Occipital lobe (tissue), 2 donors: Measurements from ENCODE around the gene ADRA2C. TPM values are rescaled to one million over a fixed set of nuclear protein-coding genes. Genes with fewer than 3 reads are reported as not detected.

Experiments
- DNase-seq: peaks from one replicate; lab custom pipeline; 2025; lab: John Stamatoyannopoulos, UW
- total RNA-seq: library from RNA; depleted of rRNA; stranded (reverse); fragments of >200 nt; gene quantifications from one replicate; pipeline ENCODE4 v1.2.3, GENCODE V29; 2014

The ADRA2C gene
- total RNA-seq: 2.2 TPM

DNA sequence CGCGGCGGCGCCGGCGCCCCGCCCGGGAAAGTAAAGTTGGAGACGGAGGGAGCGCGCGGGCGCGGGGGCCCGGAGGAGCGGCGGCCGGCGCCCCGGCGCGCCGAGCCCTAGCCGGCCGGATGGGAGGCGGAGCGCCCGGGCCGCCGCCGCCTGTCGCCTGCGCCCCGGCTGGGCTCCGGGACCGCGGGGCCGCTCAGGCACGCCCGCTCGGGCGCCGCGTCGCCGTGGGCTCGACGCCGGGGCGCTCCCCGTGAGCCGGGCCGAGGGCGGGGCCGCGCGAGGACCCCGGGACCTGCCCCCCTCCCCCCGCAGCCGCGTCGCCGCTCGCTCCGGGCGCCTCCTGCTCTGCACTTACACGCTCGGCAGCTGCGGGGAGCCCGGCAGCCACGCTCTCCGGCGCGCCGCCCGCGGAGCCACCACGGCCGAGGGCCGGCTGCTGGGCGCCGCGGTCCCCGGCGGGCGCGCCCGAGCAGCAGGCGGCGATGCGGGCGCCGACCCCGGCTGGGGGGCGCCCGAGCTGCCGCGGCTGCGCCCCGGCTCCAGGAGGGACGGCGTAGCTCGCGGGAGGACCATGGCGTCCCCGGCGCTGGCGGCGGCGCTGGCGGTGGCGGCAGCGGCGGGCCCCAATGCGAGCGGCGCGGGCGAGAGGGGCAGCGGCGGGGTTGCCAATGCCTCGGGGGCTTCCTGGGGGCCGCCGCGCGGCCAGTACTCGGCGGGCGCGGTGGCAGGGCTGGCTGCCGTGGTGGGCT lies at the start of gene ADRA2C:
Gene ADRA2C, plus strand, starts transcription at position 350 of the 749 bp plus-strand sequence. Its CDS starts 222 bp downstream, at position 572.
- DNase-seq: no peak

- DNase-seq: no peak
Measured at GRCh38 chr4:3716631-3717235, 49.5 kb upstream of the ADRA2C start.

GRCh38 chr4:3717241-3717640 lies 48.9 kb upstream of the ADRA2C start:
- no peak for DNase-seq

DNA sequence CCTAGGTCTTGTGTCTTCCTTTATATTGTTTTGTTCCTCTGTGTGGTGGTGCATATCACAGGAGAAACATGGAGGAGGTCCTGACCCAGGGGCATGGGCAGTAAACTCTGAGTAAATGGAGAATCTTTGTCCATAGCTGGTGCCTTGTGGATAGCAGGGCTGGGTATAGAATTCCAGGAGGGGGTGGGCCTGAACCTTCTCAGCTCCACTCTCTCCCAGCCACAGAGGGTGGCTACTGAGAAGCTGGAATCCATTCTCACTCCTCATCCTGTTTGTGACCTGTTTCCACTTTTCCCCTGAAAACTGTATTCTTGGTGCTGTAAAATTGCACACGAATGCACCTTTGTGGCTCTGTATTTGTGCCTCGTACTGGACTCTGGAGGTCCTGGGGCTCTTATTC lies 47.7 kb upstream of the ADRA2C start:
- DNase-seq: no peak

DNA sequence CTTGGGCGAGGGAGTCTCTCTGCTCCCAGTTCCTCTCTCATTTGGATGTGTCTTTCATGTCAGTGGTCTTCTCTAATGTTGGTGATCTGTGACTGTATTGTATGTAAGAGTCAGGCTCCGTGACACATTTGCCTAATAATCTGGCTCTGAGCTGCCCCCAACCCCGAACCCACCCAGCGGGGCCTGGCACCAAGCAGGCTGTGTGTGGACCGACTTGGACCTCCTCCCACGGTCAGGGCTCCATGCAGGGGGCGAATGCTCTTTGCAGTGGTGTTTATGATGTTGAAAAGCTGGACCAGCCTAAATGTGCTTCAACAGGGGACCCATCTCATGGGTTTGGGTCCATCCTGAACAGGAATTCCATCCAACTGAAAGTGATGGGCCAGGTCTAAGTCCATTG lies 47.0 kb upstream of the ADRA2C start:
- no peak for DNase-seq

DNA sequence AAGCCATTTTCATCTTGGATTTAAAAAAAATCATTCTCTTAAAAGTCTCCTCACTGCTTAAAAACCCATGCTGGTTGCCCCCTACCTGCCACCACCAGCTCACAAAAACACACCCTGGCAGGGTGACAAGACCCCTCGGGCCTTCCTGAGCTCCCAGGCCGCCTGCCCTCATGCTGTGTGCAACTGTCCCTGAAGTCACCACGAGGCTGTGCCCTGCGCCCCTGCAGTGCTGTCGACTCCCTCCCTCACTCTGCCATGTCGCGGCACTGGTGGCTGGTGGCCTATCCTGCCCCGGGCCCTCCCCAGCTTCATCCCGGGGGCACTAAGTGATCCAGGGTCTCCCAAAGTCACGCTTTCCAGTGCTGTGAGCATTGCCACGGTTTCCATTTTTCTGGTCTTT lies 46.3 kb upstream of the ADRA2C start:
- no peak for DNase-seq

DNA sequence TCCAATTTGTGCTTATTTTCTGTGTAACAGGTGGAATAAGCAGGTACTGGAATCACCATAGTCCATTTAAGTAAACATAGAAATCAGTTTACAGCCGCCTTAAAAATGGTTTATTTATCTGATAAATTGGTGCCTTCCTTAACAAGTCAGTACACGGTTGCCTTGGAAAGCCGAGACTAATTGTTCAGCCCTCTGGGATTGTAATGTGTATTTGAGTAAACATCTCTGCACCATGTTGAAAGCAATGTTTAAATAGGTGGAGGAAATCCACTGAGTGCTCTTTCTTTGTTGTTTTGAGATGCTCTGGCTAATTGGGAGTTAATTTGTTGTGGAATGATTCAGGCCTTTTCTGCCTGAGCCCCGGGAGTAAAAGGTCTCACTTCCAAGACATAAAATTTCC lies 45.7 kb upstream of the ADRA2C start:
- DNase-seq: no peak

DNA sequence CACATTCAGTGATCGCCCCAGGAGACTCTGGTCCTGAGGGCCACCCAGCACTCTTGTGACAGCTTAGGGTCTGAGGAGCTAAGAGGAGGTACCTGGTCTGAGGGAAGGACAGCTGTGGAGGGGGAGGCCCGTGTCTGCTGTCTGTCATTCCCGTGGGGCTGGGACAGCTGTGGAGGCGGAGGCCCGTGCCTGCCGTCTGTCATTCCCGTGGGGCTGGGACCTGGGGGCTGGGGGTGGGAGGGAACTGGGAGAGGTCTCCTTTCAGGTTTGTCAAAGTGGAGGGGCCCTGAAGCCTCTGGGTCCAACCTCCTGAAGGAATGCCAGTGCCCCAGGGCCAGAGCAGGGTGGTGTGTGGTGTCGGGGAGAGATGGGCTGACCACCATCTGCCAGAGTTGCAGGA lies 45.0 kb upstream of the ADRA2C start:
- no peak for DNase-seq

GRCh38 chr4:3721627-3722026 lies 44.6 kb upstream of the ADRA2C start:
- DNase-seq: no peak

GRCh38 chr4:3722446-3723231 lies 43.5 kb upstream of the ADRA2C start:
- DNase-seq: no peak

DNA sequence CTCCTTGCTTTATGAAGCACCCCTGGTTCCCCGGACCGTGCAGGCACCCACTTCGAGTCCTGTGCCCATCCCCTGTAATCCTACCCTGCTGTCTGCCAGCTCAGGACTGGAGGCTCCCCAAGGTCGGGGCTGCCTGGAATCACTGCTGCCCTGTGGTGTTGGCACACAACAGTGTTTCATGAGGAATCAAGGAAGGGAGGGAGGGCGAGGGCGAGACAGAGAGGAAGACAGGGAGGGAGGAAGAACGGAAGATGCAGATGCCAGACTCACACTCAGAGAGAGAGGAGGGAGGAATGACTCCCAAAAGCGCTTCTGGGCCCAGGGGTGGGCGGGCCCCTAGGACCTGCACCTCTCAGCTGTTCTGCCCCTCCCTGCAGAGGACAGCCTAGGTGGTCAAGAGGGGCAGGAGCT lies 42.9 kb upstream of the ADRA2C start:
- DNase-seq: no peak

DNA sequence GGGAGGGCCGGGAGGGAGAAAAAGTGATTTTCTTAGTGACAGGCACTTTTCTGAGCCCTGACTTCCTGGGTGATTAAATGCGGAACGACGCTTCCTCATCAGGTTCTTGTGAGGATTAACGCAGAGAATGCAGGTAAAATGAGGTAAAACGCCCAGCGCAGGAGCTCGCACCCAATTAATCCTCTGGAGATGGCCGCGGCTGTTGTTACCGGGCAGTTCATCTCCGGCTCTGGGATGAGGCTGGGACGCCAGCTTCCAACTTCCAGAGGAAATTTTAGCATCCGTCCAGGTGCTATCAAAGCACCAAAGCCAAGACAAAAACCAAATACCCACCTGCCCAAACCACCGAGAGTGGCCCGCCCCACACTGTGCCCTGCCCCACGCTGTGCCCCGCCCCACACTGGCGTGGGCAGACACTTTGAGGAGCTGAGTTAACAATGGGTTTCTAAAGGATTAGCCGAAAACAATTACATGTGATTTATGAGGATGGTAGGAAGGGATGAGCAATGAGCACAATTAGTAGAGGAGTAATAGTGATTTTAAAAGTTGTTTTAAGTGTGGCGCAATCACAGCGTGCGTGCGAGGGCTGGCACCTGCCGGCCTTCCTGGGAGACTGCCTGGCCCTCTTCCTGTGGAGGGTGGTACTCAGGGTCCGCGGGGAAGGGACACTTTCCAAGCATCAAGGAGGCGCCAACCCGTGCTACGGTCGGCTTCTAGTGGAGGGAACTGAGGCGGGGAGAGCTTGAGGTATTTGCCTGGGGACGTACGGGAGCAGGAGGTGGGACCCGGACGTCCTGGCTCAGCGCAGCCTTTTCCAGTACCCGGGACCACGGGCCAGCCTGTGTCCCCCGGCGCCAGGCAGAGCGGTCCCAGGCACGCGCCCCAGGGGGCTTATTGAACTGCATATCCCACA lies 41.6 kb upstream of the ADRA2C start:
- DNase-seq: no peak

DNA sequence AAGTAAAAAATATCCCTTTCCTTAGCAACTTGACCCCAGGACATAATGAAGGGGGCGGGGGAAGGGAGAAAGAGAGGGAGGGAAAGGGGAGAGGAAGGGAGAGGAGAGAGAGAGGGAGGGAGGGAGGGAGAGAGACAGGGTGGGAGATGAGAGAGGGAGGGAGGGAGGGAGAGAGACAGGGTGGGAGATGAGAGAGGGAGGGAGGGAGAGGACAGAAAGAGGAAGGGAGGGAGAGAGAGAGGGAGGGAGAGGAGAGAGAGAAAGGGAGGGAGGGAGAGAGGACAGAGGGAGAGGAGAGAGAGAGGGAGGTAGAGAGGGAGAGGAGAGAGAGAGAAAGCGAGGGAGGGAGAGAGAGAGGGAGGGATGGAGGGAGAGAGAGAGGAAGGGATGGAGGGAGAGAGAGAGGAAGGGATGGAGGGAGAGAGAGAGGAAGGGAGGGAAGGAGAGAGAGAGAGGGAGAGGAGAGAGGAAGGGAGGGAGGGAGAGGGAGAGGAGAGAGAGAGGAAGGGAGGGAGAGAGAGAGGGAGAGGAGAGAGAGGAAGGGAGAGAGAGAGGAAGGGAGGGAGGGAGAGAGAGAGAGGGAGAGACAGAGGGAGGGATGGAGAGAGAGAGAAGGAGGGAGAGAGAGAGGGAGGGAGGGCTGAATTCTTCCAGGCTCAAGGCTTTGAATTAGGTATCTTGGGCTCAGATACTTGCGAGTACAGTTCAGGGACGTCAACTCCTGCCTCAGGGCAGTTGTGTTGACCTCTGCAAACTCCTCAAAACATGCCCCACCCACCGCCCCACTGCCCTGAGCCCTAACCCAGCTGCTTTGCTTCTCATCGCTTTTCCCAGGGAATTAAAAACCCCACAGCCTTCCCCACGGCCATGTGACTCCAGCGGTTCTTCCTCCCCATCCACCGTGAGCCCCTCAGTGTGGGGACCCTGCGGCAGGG lies 40.0 kb upstream of the ADRA2C start:
- no peak for DNase-seq

DNA sequence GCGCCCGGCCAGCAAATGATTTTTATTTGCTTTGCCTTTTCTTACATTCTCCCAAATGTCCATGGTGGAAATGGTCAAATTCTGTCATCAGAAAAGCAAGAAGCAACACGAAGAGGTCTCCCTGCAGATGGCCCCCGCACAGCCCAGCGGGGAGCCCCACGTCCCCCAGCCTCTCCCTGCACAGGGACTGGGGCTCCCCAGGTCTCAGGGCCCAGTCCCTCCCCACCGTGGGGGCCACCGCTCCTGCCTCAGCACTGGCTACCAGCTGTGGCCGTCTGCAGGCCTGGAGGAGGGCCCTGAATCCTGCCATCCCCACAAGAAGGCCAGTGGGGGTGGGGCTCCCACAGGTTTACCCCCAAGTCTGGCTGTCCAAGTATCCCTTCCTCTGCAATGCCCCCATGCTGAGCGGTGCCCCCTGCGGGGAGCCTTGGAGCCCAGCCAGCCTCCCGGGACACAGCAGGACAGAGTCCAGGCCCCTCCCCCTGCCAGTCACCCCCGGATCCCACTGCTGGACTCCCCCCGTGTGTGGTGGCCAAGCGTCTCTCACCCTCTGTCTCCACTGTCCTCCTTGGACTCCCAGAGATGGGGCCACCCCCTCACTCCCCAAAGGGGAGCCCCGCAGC lies 38.2 kb upstream of the ADRA2C start:
- no peak for DNase-seq

DNA sequence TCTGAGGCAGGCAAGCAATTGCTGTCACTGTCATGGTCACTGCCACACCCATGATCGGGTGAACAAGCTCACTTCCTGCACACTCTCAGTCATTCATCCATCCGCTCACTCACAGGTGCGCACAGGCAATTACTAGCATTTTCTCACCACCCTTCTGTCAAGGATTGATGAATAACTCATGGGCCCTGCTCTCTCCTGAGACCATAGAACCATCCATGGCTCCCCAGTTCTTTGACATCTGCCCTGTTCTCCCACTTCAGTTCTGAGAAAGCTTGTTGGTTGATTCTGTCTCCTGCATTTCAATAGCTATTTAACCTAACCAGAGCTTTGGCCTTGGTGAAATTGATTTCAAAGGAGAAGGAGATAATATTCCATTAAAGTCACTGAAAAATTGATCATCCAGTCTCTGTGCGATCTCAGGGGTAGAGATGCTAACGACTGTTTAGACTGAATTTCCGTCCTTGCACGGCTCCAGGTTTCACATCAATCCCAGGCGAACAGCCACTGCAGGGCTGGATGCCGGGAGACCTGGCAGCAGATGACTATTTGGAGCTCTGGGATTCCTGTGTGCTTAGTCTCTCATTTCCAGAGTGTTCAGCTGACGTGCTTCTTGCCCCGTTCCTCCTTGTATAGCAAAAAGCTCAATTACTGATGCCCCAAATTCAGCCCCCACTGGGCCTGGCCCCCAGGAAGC lies 36.9 kb upstream of the ADRA2C start:
- DNase-seq: no peak

- DNase-seq: no peak
Measured at GRCh38 chr4:3729882-3730226, 36.3 kb upstream of the ADRA2C start.

- no peak for DNase-seq
Measured at GRCh38 chr4:3730422-3731190, 35.6 kb upstream of the ADRA2C start.
